Nephron (organoid): Measurements from ENCODE around the gene KIDINS220.

Experiments used
- H3K27ac Mint-ChIP-seq, 3 experiments: 2 replicates each; pipeline ENCODE4 v1.8.0; 2020; ENCODE audit warnings: mixed read lengths in 3 of 3, mild to moderate bottlenecking in 2 of 3, moderate library complexity in 1 of 3
- H3K27me3 Mint-ChIP-seq: 2 replicates; pipeline ENCODE4 v1.8.0; 2021; ENCODE audit warnings: low read depth, mild to moderate bottlenecking, moderate library complexity, mixed read lengths
- H3K36me3 Mint-ChIP-seq: 2 replicates; pipeline ENCODE4 v1.8.0; 2020; ENCODE audit warnings: low read depth, mixed read lengths
- H3K4me1 Mint-ChIP-seq: 2 replicates; pipeline ENCODE4 v1.8.0; 2020; ENCODE audit warnings: mixed read lengths
- H3K4me3 Mint-ChIP-seq, 3 experiments: 2 replicates each; pipeline ENCODE4 v1.8.0; 2020; ENCODE audit warnings: mild to moderate bottlenecking in 3 of 3, mixed read lengths in 3 of 3, moderate library complexity in 2 of 3
- H3K9me3 Mint-ChIP-seq: 2 replicates; pipeline ENCODE4 v1.8.0; 2020; ENCODE audit warnings: mixed read lengths
- CTCF ChIP-seq, 3 experiments: fragments of 200-600 bp; sonication (generic); IDR thresholded peaks; one replicate each; pipeline ENCODE4 v1.5.0; 2021; ENCODE audit warnings: antibody characterized with exemption in 3 of 3; ENCODE audit not compliant: unreplicated experiment in 3 of 3

Gene KIDINS220

DNA sequence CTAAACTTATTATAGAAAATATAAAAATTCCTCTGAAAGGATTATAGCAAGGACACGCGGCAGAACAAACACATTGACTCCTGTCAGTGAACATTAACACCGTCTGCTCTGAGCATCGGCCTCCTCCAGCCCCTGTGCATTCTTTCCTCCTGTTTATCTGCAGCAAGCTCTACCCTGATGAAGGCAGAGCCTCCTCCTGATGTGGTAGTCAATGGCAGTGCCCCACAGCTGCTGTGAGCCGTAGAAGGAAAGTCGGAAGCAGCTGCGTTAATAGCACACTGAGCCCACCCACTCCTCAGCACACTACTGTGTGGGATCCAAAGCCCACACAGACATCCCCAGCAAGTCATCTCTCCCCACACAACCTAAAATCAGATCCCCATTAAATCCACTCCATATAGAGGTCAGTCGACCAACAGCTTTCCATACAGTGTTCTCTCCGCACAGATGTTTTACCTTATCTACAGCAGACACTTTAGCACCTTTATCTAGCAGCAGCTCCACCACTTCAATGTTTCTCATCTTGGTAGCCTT is 41.0 kb downstream of the KIDINS220 start:
- H3K27ac Mint-ChIP-seq, result peak overlapping the region; percentile 3 to 54 (median 9)
- peak overlapping the region in 1 of 3 experiments; percentile 1 for H3K4me3 Mint-ChIP-seq
- no peak for TF ChIP-seq CTCF (IDR thresholded peaks at IDR 0.05; ENCODE audit: unreplicated experiment in 3 of 3)
- H3K27me3 Mint-ChIP-seq, result no peaks in the 10 kb centered on the region
- peaks cover 67% of the 10 kb centered on the region for H3K36me3 Mint-ChIP-seq
- peaks cover 6% of the 10 kb centered on the region for H3K4me1 Mint-ChIP-seq
- H3K9me3 Mint-ChIP-seq, result no peaks in the 10 kb centered on the region

- H3K4me3 Mint-ChIP-seq, result no peak overlapping the region
- H3K9me3 Mint-ChIP-seq, result no peaks in the 10 kb centered on the region
- H3K4me1 Mint-ChIP-seq, result peaks cover 6% of the 10 kb centered on the region
- H3K27me3 Mint-ChIP-seq, result no peaks in the 10 kb centered on the region
- no peak overlapping the region for H3K27ac Mint-ChIP-seq
- peaks cover 64% of the 10 kb centered on the region for H3K36me3 Mint-ChIP-seq
- TF ChIP-seq CTCF (IDR thresholded peaks at IDR 0.05; ENCODE audit: unreplicated experiment in 3 of 3), result no peak
Observed at GRCh38 chr2:8794923-8795825, 42.2 kb downstream of the KIDINS220 start.

DNA sequence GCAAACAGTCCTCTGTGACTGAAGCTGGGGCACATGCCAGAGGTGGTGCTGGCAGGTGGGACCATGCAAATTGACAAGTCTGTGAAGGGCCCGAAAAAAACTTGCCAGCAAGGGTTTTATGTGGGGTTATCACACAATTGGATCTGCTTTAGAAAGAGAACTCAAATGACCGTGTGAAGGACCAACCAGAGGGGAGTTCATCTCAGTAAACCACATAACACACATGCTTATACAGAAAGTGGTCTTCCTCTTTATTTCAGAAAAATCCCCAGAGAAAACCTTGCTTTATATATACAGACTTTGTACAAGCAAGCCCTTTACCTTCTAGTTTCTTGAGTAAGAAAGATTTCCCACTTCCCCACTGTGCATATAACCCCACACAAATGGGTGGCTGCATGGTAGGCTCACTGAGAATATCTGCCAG is 46.7 kb downstream of the KIDINS220 start:
- Mint-ChIP-seq H3K27me3 (no peaks in the 10 kb centered on the region), H3K4me1 (no peaks in the 10 kb centered on the region), H3K36me3 (peaks cover 67% of the 10 kb centered on the region), H3K9me3 (no peaks in the 10 kb centered on the region), H3K27ac (no peak overlapping the region), H3K4me3 (no peak overlapping the region)
- TF ChIP-seq CTCF (IDR thresholded peaks at IDR 0.05; ENCODE audit: unreplicated experiment in 3 of 3), result no peak

GRCh38 chr2:8786463-8786862 is 51.0 kb downstream of the KIDINS220 start:
- Mint-ChIP-seq H3K4me1 (no peaks in the 10 kb centered on the region), H3K4me3 (no peak overlapping the region), H3K27me3 (no peaks in the 10 kb centered on the region), H3K27ac (no peak overlapping the region), H3K9me3 (no peaks in the 10 kb centered on the region), H3K36me3 (peaks cover 79% of the 10 kb centered on the region)
- no peak for TF ChIP-seq CTCF (IDR thresholded peaks at IDR 0.05; ENCODE audit: unreplicated experiment in 3 of 3)

GRCh38 chr2:8779795-8780671 is 57.4 kb downstream of the KIDINS220 start:
- no peak overlapping the region for H3K4me3 Mint-ChIP-seq
- H3K27ac Mint-ChIP-seq, result no peak overlapping the region
- TF ChIP-seq CTCF (IDR thresholded peaks at IDR 0.05; ENCODE audit: unreplicated experiment in 3 of 3), result no peak
- H3K27me3 Mint-ChIP-seq, result no peaks in the 10 kb centered on the region
- no peaks in the 10 kb centered on the region for H3K9me3 Mint-ChIP-seq
- H3K36me3 Mint-ChIP-seq, result peaks cover 67% of the 10 kb centered on the region
- no peaks in the 10 kb centered on the region for H3K4me1 Mint-ChIP-seq
